GM19023 (cell line): ENCODE data around the gene PHOX2B.

Experiments
- ATAC-seq: cut with Tn5 transposase; IDR thresholded peaks from one replicate; pipeline ENCODE4 v1.9.1; 2021; ENCODE audit warnings: mild to moderate bottlenecking, moderate library complexity; ENCODE audit not compliant: unreplicated experiment

The PHOX2B gene

GRCh38 chr4:41748571-41749475, at the start of gene PHOX2B:
Gene PHOX2B, minus strand, starts transcription at chr4:41748725. Its CDS starts 115 bp downstream, at chr4:41748610.
- ATAC-seq, result no peak

DNA sequence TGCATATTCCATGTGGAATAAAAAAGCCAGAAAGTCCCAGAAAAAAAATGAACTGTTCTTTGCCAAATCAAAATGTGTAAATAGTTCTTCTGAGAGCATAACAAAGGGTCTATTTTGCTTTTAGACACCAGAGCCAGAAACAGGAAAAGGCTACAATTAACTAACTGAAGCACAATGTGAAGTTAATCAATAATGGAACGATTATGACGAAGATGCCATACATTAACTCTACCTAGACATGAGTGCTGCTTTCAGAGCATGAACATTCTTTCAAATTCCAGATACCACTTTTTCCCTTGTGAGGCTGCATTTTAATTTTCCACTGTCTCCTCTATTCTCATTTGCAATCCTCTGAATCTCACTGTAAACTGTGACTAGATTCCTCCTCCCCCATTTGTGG, 48.7 kb upstream of the PHOX2B start:
- no peak for ATAC-seq

DNA sequence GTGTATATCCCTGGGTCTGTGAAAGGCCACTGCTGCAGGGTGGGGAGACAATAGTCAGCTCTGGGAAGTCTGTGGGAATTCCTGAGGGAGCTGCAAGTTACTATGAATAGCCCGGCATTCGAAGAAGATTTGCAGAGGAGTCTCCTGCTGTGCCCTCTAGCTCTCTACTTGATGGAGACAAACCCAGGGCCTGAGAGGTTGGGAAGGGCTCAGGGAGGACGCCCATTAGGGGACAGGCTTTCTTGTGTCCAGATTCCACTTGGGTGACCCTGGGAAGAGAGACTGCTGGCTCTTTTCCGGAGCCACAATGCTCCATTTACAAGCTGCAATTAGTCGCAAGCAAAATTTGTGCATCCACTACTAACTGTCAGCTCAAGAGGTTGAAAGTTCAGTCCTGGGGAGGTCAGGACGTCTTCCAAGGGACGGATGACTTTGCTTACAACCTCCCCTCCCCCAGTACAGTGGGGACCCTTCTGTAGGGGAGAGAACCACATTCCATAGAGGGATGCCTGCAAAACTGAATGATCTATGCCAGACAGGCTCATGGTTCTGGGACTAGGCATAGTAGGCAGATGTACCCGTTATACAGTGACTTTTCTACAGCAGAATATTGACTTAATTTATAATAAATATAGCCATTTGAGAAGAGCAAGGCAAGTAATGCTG, 48.2 kb upstream of the PHOX2B start:
- no peak for ATAC-seq

GRCh38 chr4:41795796-41796385, 47.4 kb upstream of the PHOX2B start:
- ATAC-seq, result no peak

DNA sequence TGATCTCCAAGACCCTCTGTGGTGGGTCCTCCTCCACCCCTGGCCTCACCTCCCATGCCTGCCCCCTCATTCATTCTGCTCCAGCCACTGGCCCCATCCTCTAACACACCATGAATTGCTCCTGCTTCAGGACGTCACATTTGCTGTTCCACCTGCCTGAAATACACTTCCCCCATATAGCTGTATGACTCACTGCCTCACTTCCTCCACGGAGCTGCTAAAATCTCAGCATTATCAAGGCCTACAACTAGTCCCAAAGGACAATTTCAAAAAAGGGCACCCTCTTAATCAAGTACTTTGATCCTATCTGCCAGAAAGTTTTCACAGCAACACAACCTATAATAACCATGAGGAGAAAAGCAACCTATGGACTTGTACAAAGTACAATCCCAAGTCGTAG, 43.6 kb upstream of the PHOX2B start:
- no peak for ATAC-seq

GRCh38 chr4:41791557-41791956, 43.0 kb upstream of the PHOX2B start:
- no peak for ATAC-seq

DNA sequence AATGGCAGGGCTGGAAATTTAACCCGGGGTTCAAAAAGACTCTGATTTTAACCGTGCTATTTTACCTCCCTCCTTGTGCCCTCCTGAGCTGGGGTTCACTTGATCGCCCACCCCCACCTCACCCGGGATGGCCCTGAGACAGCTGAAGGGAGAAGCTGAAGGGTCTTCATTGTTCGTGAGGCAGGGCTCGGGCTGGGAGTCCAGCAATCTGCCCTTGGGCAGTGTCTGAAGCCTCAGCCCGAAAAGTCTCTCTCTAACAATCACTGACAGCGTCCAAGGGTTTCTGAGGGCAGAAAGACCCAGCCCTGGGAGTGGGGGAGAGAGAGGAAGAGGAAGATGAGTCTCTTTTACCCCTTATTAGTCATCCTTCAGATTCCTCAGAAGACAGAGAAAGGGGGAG, 39.4 kb upstream of the PHOX2B start:
- ATAC-seq, result no peak

GRCh38 chr4:41785665-41786064, 37.1 kb upstream of the PHOX2B start:
- ATAC-seq, result no peak

DNA sequence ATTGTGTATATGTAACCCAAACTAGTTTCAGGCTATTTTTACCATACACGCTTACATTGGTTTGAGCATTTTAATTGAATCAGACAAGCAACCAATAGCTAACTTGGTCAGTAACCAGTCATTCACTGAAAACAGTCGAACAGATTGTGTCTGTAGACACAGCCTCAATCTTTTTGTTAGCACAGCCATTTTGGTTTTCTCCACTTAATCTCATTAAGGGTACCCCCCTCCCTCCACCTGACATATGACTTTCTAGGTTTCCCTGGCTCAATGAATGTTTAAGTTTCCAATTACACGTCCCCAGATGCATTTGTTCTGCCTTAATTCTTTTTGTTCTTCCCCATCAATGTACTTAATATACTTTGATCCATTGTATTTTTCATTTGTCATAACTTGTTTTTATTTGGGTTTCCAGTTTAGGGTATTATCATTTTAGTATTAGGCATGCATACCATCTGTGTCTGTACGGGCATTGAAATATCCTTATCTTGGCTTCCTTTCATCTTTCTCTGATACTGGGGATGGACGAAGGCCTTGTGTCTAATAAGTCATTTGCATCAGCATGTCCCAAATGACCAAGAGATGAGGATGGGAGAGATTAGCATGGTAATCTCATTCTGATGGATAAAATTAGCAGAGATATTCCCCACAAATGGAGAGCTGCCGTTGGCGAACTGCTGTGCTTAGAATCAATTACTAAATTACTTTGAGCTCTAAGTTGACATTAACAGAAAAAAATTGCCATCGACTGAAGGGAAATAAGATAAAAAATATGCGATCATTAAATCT, 35.9 kb upstream of the PHOX2B start:
- ATAC-seq, result no peak

DNA sequence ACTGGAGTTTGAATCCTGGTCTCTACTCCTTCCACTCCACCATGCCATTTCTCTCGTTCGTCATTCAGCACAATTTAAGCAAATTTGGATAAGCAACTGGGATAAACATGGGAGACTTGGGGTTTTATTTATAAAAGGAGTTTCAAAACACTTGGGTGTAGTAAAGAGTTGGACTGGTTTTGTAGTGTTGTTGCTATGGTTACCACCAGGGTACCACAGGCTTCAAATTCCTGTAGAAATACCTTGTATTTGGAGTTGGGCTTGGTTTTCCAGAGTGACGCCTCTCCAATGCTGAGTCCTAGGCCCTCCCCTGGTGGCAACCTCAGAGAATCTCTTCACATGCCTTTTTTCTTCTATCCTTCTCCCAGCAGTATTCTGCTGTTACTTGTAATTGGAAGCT, 27.9 kb upstream of the PHOX2B start:
- ATAC-seq, result no peak

DNA sequence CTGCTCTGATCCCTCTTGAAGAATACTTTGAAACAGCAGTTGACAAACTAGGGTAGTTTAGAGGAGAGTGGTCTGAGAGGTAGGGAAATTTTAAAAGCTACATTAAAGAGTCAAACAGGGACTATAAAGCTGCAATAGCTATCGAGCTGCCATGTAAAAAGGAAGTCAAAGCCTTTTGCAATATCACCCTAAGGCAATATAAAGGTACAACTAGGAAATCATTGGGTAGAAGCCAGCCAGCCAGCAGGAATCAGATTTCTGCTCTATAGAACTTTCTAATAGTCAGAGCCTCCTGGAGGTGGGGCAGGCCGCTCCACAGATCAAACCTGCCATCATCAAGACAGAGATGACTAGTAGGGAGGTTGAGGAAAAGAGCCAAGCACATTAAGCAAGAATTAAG, 15.2 kb upstream of the PHOX2B start:
- ATAC-seq, result no peak

GRCh38 chr4:41758884-41759283, 10.4 kb upstream of the PHOX2B start:
- ATAC-seq, result no peak

GRCh38 chr4:41757521-41758156, 9.1 kb upstream of the PHOX2B start:
- no peak for ATAC-seq

DNA sequence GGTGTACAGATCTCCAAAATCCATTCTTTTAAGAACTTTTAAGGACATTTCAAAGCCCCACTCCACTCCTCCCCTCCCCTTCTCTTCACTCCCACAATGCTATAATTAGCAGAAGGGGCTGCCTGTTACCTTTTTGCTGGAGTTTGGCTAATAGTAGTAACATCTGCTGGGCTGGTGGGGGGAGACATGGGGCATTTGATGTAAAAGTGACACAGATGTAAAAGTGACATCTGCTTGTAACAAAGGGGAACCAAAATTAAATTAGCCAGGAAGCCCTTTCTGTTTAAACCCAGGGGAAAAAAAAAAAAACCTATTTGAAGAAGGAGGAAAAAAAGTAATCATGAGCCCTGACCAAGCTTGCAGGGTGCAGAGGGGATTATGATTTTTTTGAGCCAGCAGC, 5.4 kb upstream of the PHOX2B start:
- no peak for ATAC-seq

DNA sequence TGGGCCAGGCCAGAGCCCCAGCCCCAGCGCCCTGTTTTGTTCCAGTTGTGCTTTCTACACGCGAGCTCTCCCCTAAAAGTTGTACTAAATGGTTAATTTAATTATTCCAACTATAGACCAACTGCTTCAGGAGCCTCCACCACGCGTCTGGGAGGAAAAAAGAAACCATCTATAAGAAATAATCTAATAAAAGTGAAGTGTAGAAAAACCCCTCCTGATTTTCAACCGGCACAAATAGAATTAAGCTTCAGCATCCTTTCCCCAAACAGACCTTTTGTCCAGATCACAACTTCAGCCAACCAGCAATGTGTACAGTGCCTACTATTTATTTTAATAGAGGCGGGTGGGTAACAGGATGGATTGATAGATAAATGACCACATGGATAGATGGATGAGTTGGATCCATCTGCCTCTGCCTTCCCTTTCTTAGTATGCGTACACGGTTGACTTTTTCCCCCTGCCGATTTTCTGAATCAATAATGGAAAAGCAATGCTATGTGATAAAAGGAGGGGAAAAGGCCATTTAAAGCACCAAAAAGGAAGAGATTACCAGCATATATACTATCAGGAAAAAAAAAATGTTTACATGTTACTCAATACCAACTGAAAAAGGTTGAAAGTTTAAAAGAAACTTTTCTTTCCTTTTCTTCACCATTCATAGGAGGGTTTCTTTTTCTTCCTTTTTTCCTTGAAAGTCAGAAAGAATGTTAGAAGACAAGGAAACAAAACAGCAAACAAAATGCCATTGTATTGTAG, 3.7 kb upstream of the PHOX2B start:
- ATAC-seq, result no peak

- ATAC-seq, result no peak
Observed at GRCh38 chr4:41751449-41752061, 3.0 kb upstream of the PHOX2B start.

GRCh38 chr4:41750626-41751448, 2.3 kb upstream of the PHOX2B start:
- ATAC-seq, result no peak

DNA sequence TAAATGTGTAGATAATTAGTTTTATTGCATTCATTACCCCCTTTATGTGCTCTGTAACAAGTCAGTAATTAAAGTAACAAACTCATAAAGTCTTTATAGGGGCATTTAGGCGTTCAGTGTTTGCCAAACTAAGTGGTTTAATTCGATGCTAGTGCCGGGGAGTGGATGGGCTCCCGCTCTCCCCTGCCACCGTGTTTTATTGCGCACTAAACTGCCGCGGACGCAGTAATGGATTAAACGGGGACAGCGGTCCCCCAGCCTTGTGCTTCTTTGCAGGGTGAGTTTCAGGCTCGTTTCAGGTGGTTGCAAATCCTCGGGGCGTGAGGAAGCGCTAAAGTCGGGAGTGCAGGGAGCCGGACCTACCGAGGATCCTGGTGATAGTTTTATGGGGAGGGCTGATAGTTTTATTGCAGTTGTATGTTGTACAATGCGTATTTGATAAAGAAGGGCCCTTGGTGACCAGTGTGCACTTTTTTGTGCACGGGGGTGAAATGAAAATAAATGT, 1.6 kb upstream of the PHOX2B start:
- ATAC-seq, result no peak
